Heart left ventricle (tissue), 13 donors: ENCODE data around the gene PHACTR1.

Source experiments
- POLR2A ChIP-seq, 2 donors: fragments of 450-650 bp; IDR thresholded peaks; one replicate each; pipeline ENCODE4 v1.6.1; 2017; ENCODE audit warnings: antibody characterized with exemption in 2 of 2, mild to moderate bottlenecking in 2 of 2, moderate library complexity in 2 of 2
- TF ChIP-seq, protein P1 (sequence below), 12 donors: fragments of 200-600 bp; sonication (generic) in 4 of 12; IDR thresholded peaks; one replicate each; pipeline versions ENCODE4 v1.5.0 to v1.8.0; 2018 to 2022; ENCODE audit warnings: antibody characterized with exemption in 12 of 12, mild to moderate bottlenecking in 5 of 12
- donor health status: ischemic (EF 13 %, LVEDD 7.1; RV severe dilation, severe dysfunction).
- donor health status: DM: no; HTN: yes; CAD: no.
- donor health status: DM: no; HTN: no; CAD: no.
- donor health status: ischemic (EF 25% LVEDD 6.9; RV normal size, moderate dysfunction).
- donor health status: ischemic (EF 25% LVEDD 5.7; RV mildly dilated, moderate dysfunction).
- donor health status: ischemic (EF 35%, LVEDD 5.7; RV mildly dilated, moderate dysfunction).
- donor health status: nonischemic (EF 11% LVEDD 7.7; RV severe dilation, severe dysfunction).
- donor health status: DM: yes; HTN: yes; CAD: no.
- donor health status: PGD.
- donor health status: ischemic (EF 29% LVEDD 5.4; RV normal size, mild dysfunction).
- donor health status: nonischemic (EF 23%, LVEDD 6.1; RV moderate dilation, normal function).

DNA sequence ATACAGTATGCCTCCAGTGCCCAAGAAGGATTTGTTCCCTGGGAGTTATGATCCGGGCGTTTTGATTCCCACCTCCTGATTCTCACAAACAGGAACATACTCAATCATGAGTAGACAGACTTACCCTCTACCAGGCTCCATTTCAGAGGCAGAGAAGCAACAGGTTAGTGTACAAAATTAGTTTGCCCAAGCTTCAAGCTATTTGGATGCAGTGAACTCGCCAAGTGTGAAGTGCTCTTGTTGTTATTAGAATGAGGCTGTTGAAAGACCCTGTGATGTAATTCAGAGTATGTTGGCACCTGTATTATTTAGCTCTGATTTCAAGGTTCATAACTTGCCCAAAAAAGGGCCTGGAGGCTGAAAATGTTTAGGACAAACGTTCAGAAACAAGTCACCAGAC lies 247.0 kb downstream of the PHACTR1 start:
- TF ChIP-seq, protein P1, sequence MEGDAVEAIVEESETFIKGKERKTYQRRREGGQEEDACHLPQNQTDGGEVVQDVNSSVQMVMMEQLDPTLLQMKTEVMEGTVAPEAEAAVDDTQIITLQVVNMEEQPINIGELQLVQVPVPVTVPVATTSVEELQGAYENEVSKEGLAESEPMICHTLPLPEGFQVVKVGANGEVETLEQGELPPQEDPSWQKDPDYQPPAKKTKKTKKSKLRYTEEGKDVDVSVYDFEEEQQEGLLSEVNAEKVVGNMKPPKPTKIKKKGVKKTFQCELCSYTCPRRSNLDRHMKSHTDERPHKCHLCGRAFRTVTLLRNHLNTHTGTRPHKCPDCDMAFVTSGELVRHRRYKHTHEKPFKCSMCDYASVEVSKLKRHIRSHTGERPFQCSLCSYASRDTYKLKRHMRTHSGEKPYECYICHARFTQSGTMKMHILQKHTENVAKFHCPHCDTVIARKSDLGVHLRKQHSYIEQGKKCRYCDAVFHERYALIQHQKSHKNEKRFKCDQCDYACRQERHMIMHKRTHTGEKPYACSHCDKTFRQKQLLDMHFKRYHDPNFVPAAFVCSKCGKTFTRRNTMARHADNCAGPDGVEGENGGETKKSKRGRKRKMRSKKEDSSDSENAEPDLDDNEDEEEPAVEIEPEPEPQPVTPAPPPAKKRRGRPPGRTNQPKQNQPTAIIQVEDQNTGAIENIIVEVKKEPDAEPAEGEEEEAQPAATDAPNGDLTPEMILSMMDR (IDR thresholded peaks at IDR 0.05): no peak
- no peak for TF ChIP-seq POLR2A (IDR thresholded peaks at IDR 0.05)
